Testis (tissue), 3 donors: ENCODE results near the gene MAP3K2. TPM values are rescaled to one million over a fixed set of nuclear protein-coding genes. Genes with fewer than 3 reads are reported as not detected.
"Not testable (repeated sequence)": the region's sequence is repeated elsewhere in the genome, so short reads cannot be mapped to it uniquely, and the experiment has no call there.

Experiments
- DNase-seq: peaks from one replicate; pipeline ENCODE4 v3.0.0-alpha.2; 2019
- H3K27ac ChIP-seq, 2 donors: fragments of 200-600 bp; sonication (generic); one replicate each; pipeline ENCODE4 v1.5.1; 2019
- H3K27me3 ChIP-seq: fragments of 200-600 bp; sonication (generic); one replicate; pipeline ENCODE4 v1.5.1; 2019
- H3K36me3 ChIP-seq: fragments of 200-600 bp; sonication (generic); one replicate; pipeline ENCODE4 v1.5.1; 2017; ENCODE audit warnings: low read depth; ENCODE audit errors: missing control alignments
- H3K4me1 ChIP-seq: fragments of 200-600 bp; sonication (generic); one replicate; pipeline ENCODE4 v1.5.1; 2019
- H3K4me3 ChIP-seq, 2 donors: fragments of 200-600 bp; sonication (generic); one replicate each; pipeline ENCODE4 v1.5.1; 2017 to 2019
- H3K9me3 ChIP-seq: fragments of 200-600 bp; sonication (generic); one replicate; pipeline ENCODE4 v1.5.1; 2017
- CTCF ChIP-seq, 3 experiments: fragments of 450-650 bp in 2 of 3; fragments of 200-600 bp in 1 of 3; sonication (generic) in 1 of 3; IDR thresholded peaks; one replicate each; pipeline ENCODE4 v1.5.1; 2016 to 2019; ENCODE audit warnings: antibody characterized with exemption in 3 of 3, mild to moderate bottlenecking in 2 of 3, moderate library complexity in 1 of 3
- POLR2A ChIP-seq: fragments of 450-650 bp; IDR thresholded peaks from one replicate; pipeline ENCODE4 v1.6.1; 2017; ENCODE audit warnings: antibody characterized with exemption, mild to moderate bottlenecking, moderate library complexity
- WGBS, 2 donors: methylation state at CpG; one replicate each; pipeline ENCODE4 v1.1.5; 2018; 5-methylcytosine and 5-hydroxymethylcytosine counted together
- intact Hi-C: fragments of 100-400 bp; cut with DNase I; formaldehyde crosslinking; loops from one replicate; pipeline ENCODE4 v1.15.1; 2023; ENCODE audit warnings: low total_unique reads
- polyA plus RNA-seq: library from polyadenylated mRNA; stranded (reverse); fragments of 350-450 nt; fragmentation: Illumina TruSeq; extraction: RNeasy Lipid Tissue Mini Kit (QIAGEN cat#74804); gene quantifications from one replicate; pipeline ENCODE4 v1.2.3, GENCODE V29; 2014; ENCODE audit warnings: low read depth, low replicate concordance; ENCODE audit not compliant: insufficient read depth
- total RNA-seq, 2 donors: library from RNA; depleted of rRNA; stranded (reverse); fragments of >200 nt; gene quantifications; one replicate each; pipeline ENCODE4 v1.2.3, GENCODE V29; 2016

MAP3K2 gene
- total and polyA plus RNA-seq, 3 donors from 2014 or later = 16.3 to 74.5 (median 74.0) TPM

GRCh38 chr2:127358971-127359370, 28.8 kb downstream of the MAP3K2 start:
- no peak for DNase-seq
- Histone ChIP-seq H3K27ac (no peak overlapping the region), H3K9me3 (no peaks in the 10 kb centered on the region), H3K27me3 (no peaks in the 10 kb centered on the region), H3K4me3 (no peak overlapping the region), H3K4me1 (peaks cover 4% of the 10 kb centered on the region), H3K36me3 (no peaks in the 10 kb centered on the region)
- intact Hi-C loops = no loop called here
- WGBS, 2 donors = 94 to 98% methylated on average over 2 of the region's 2 CpGs
- TF ChIP-seq CTCF (IDR thresholded peaks at IDR 0.05) = no peak
- no peak for TF ChIP-seq POLR2A

GRCh38 chr2:127358044-127358443, 29.7 kb downstream of the MAP3K2 start:
- Histone ChIP-seq H3K4me1 (peaks cover 4% of the 10 kb centered on the region), H3K27ac (no peak overlapping the region), H3K9me3 (no peaks in the 10 kb centered on the region), H3K4me3 (no peak overlapping the region), H3K36me3 (no peaks in the 10 kb centered on the region), H3K27me3 (no peaks in the 10 kb centered on the region)
- intact Hi-C loops = no loop called here
- no peak for DNase-seq
- WGBS, 2 donors = 87 to 90% methylated on average over 3 of the region's 3 CpGs
- TF ChIP-seq CTCF (IDR thresholded peaks at IDR 0.05) (no peak), POLR2A (no peak)

GRCh38 chr2:127357591-127357990, 30.2 kb downstream of the MAP3K2 start:
- H3K4me3 ChIP-seq = no peak overlapping the region
- no peak overlapping the region for H3K27ac ChIP-seq
- no peak for TF ChIP-seq POLR2A
- no peak for TF ChIP-seq CTCF (IDR thresholded peaks at IDR 0.05)
- intact Hi-C loops = no loop called here
- DNase-seq = no peak
- no peaks in the 10 kb centered on the region for H3K9me3 ChIP-seq
- H3K36me3 ChIP-seq = no peaks in the 10 kb centered on the region
- peaks cover 4% of the 10 kb centered on the region for H3K4me1 ChIP-seq
- H3K27me3 ChIP-seq = no peaks in the 10 kb centered on the region

GRCh38 chr2:127356531-127356930, 31.2 kb downstream of the MAP3K2 start:
- TF ChIP-seq CTCF (IDR thresholded peaks at IDR 0.05) (no peak), POLR2A (no peak)
- no peaks in the 10 kb centered on the region for H3K9me3 ChIP-seq
- no peak for DNase-seq
- H3K4me1 ChIP-seq = peaks cover 4% of the 10 kb centered on the region
- H3K4me3 ChIP-seq = no peak overlapping the region
- 90 to 97% methylated on average over 3 of the region's 3 CpGs for WGBS, 2 donors
- no peaks in the 10 kb centered on the region for H3K36me3 ChIP-seq
- H3K27ac ChIP-seq = no peak overlapping the region
- no peaks in the 10 kb centered on the region for H3K27me3 ChIP-seq
- intact Hi-C loops = no loop called here

- no peak for DNase-seq
- 83 to 85% methylated on average over 4 of the region's 4 CpGs for WGBS, 2 donors
- Histone ChIP-seq H3K36me3 (no peaks in the 10 kb centered on the region), H3K9me3 (no peaks in the 10 kb centered on the region), H3K4me3 (no peak overlapping the region), H3K27me3 (no peaks in the 10 kb centered on the region), H3K27ac (no peak overlapping the region), H3K4me1 (peaks cover 4% of the 10 kb centered on the region)
- no peak for TF ChIP-seq POLR2A
- peak in 1 of 3 experiments; percentile 40 for TF ChIP-seq CTCF (IDR thresholded peaks at IDR 0.05)
- intact Hi-C loops = no loop called here
Measured at GRCh38 chr2:127355407-127356008, 32.3 kb downstream of the MAP3K2 start.

- H3K4me1 ChIP-seq, H3K4me3 ChIP-seq, H3K9me3 ChIP-seq, H3K27me3 ChIP-seq, H3K27ac ChIP-seq, DNase-seq, intact Hi-C loops, H3K36me3 ChIP-seq: not testable (repeated sequence)
- WGBS, 2 donors = 38 to 52% methylated on average over 5 to 6 of the region's 6 CpGs
Measured at GRCh38 chr2:127353873-127354676, 33.7 kb downstream of the MAP3K2 start.

- intact Hi-C loops, DNase-seq, H3K36me3 ChIP-seq, H3K9me3 ChIP-seq, H3K4me3 ChIP-seq, H3K27me3 ChIP-seq, H3K27ac ChIP-seq, H3K4me1 ChIP-seq: not testable (repeated sequence)
- 81 to 95% methylated on average over 16 to 24 of the region's 35 CpGs for WGBS, 2 donors
Measured at GRCh38 chr2:127353223-127353622, 34.6 kb downstream of the MAP3K2 start.
